H1 (cell line): ENCODE measurements around the gene VIPR2.

Source experiments
- CTCF ChIP-seq, 3 experiments: IDR thresholded peaks; 1 replicate in 2 of 3; 2 replicates in 1 of 3; pipeline versions ENCODE4 v1.5.1 to v1.6.1; 2011; ENCODE audit warnings: low read length in 3 of 3, mild to moderate bottlenecking in 3 of 3, inconsistent platforms in 2 of 3, low read depth in 1 of 3, moderate library complexity in 1 of 3; ENCODE audit not compliant: insufficient read depth in 1 of 3; ENCODE audit errors: control extremely low read depth in 1 of 3
- EGR1 ChIP-seq: IDR thresholded peaks from 2 replicates; pipeline ENCODE4 v1.6.1; 2011; ENCODE audit warnings: low read depth, low read length, borderline replicate concordance
- GTF2F1 ChIP-seq: IDR thresholded peaks from 2 replicates; pipeline ENCODE4 v1.6.1; 2012; ENCODE audit warnings: low read depth, low read length, improper control_type of control experiment, borderline replicate concordance
- HDAC2 ChIP-seq, 2 experiments: fragments of 300-600 bp in 1 of 2; sonication (generic) in 1 of 2; IDR thresholded peaks; 2 replicates each; pipeline ENCODE4 v1.6.1; 2011 to 2012; ENCODE audit warnings: low read depth in 2 of 2, low read length in 2 of 2, mild to moderate bottlenecking in 2 of 2, moderate library complexity in 2 of 2, borderline replicate concordance in 1 of 2, inconsistent platforms in 1 of 2
- JUND ChIP-seq: IDR thresholded peaks from 2 replicates; pipeline ENCODE4 v1.6.1; 2011; ENCODE audit warnings: mild to moderate bottlenecking, improper control_type of control experiment, low read length
- SP2 ChIP-seq: IDR thresholded peaks from 2 replicates; pipeline ENCODE4 v1.6.1; 2012; ENCODE audit warnings: mild to moderate bottlenecking, low read length, inconsistent platforms
- TF ChIP-seq, protein P1 (sequence below): IDR thresholded peaks from 2 replicates; pipeline ENCODE4 v1.6.1; 2011; ENCODE audit warnings: low read depth, mild to moderate bottlenecking, low read length; ENCODE audit not compliant: insufficient read depth

GRCh38 chr7:158992759-158993158, 151.9 kb downstream of the VIPR2 start:
- no peak for TF ChIP-seq SP2
- no peak for TF ChIP-seq CTCF (IDR thresholded peaks at IDR 0.05; ENCODE audit: control extremely low read depth in 1 of 3, insufficient read depth in 1 of 3, low read depth in 1 of 3, low read length in 3 of 3)
- TF ChIP-seq, protein P1, sequence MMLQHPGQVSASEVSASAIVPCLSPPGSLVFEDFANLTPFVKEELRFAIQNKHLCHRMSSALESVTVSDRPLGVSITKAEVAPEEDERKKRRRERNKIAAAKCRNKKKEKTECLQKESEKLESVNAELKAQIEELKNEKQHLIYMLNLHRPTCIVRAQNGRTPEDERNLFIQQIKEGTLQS = no peak
- no peak for TF ChIP-seq EGR1
- TF ChIP-seq HDAC2 (IDR thresholded peaks at IDR 0.05; ENCODE audit: borderline replicate concordance in 1 of 2, low read depth in 2 of 2, low read length in 2 of 2) = no peak
- no peak for TF ChIP-seq JUND
- no peak for TF ChIP-seq GTF2F1
